ENCODE measurements around the gene LCE2A.

Gene LCE2A

DNA sequence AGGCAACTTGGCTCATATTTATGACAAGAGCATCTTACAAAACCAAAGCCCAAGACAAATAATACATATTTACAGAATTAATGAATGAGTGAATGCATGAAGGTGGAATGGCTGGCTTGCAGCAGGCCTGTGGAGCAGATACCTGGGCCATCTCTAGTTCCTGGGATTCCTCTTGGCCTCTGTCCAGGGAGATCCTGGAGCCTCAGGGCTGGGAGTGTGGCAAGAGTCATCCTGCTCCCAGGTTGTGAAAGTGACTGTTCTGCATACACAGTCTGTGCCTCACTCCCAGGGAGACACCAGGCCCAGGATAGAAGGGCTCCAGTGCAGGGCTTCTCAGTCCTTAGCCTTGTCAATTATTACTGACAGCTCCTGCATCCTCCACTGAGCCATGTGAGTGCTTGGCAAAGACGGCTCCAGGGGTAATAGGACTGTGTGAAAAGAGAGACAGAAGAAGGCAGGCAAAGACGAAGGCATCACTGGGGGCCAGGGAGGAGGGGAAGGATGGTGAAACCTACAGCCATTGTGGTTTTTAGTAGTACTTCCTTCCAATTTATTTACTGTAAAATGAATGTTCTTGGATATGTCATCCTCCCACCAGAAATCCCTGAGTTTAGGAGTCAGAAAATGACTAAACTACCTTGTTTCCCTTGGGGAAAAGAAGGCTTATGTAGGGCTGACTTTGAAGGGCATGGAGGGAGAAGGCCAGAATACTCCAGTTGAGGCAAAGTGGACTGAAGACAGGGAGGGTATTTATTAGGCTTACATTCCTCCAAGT is 45.4 kb downstream of the LCE2A start:
- DNase-seq (ENCODE audit: low read depth in 2 of 2) = no peak

DNA sequence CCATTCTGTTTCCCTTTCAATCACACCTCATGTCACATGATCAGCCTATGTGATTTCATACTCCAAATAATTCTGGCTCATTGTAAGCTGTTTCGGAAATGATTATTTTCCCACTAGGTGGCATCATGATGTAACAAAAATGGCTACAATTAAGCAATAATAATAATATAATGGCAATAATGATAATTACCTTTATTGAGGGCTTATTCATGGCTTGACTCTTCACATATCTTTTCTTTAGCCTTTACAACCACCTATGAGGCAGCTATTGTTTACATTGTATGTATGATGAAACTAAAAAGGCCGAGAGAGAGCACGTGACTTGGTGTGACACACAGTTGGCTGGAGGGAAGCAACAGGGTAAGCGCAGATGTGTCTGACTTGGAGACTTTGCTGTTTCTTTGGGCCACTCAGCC is 47.2 kb downstream of the LCE2A start:
- no peak for DNase-seq (ENCODE audit: low read depth in 2 of 2)

DNA sequence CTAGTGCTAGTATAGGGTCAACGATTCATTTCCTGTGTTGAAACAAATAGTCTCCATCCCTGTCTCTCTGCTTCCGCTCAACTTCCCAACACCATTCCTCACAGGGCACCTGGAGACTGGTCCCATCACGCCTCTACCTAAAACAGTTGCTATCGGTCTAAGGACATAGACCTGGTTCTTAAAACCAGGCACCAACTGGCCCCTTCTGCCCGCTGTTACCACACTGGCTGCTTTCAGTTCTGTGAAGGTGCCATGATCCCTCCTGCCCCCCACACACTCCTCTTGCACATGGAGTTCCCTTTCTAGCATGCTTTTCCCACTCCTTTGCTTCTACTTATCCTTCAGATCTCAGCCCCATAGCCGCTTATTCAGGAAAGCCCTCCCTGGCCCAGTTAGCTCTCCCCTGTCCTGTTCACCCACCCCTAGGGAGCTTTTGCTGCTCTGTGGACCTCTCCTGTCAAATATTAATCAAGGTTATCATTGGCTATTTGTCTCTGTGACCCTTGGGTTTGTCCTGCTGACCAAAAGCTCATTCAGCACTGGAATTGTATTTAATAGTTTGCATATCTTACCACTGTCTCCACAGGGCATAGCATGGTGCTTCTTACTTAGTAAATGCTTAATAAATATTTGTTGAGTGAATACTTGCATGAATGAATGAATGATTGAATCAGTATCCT is 47.8 kb downstream of the LCE2A start:
- DNase-seq (ENCODE audit: low read depth in 2 of 2) = no peak

DNA sequence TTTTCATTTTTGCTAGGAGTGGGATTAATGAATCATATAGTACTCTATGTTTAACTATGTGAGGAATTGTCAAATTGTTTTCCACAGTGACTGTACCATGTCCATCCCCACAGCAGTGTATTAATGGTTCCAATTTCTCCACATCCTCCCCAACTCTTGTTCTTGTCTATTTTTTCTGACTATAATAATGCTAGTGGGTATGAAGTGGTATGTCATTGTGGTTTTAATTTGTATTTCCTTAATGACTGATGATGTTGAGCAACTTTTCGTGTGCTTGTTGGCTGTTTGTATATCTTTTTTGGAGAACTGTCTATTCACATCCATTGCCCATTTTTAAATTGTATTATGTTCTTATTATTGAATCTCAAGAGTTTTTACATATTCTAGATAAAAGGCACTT is 49.7 kb downstream of the LCE2A start:
- DNase-seq (ENCODE audit: low read depth in 2 of 2) = no peak
